GM18858 (cell line): ENCODE measurements around the gene ZNF99.
"Not testable (repeated sequence)": the region's sequence is repeated elsewhere in the genome, so short reads cannot be mapped to it uniquely, and the experiment has no call there.

Experiments
- ATAC-seq: cut with Tn5 transposase; IDR thresholded peaks from one replicate; pipeline ENCODE4 v1.9.1; 2021; ENCODE audit not compliant: unreplicated experiment

ZNF99 gene

GRCh38 chr19:22783651-22784410, at the start of gene ZNF99:
TSS of gene ZNF99 (minus strand) at chr19:22784151. CDS start at chr19:22784016, 135 bp downstream.
- ATAC-seq, result no peak

GRCh38 chr19:22832031-22832762, 48.2 kb upstream of the ZNF99 start, which contains the start of gene ZNF723:
TSS of gene ZNF723 (plus strand) at chr19:22832291. CDS start at chr19:22832380, 89 bp downstream.
- no peak for ATAC-seq

GRCh38 chr19:22831211-22831610, 47.3 kb upstream of the ZNF99 start:
- no peak for ATAC-seq

GRCh38 chr19:22814124-22814523, 30.2 kb upstream of the ZNF99 start:
- no peak for ATAC-seq

- no peak for ATAC-seq
Observed at GRCh38 chr19:22807061-22807835, 23.3 kb upstream of the ZNF99 start.

- no peak for ATAC-seq
Observed at GRCh38 chr19:22806418-22806817, 22.5 kb upstream of the ZNF99 start.

GRCh38 chr19:22797040-22797439, 13.1 kb upstream of the ZNF99 start:
- no peak for ATAC-seq

- ATAC-seq, result not testable (repeated sequence)
Observed at GRCh38 chr19:22792863-22793262, 8.9 kb upstream of the ZNF99 start.

- no peak for ATAC-seq
Observed at GRCh38 chr19:22735911-22736645, 47.9 kb downstream of the ZNF99 start.

GRCh38 chr19:22733691-22734090, 50.3 kb downstream of the ZNF99 start:
- ATAC-seq, result no peak

- not testable (repeated sequence) for ATAC-seq
Observed at GRCh38 chr19:22728214-22728613, 55.7 kb downstream of the ZNF99 start.

GRCh38 chr19:22721533-22721932, 62.4 kb downstream of the ZNF99 start:
- ATAC-seq, result not testable (repeated sequence)

- ATAC-seq, result no peak
Observed at GRCh38 chr19:22708983-22709382, 75.0 kb downstream of the ZNF99 start.

GRCh38 chr19:22703096-22703495, 80.9 kb downstream of the ZNF99 start:
- not testable (repeated sequence) for ATAC-seq

- ATAC-seq, result not testable (repeated sequence)
Observed at GRCh38 chr19:22702661-22703060, 81.3 kb downstream of the ZNF99 start.
